Measurements from ENCODE around the gene USP6NL. TPM values are rescaled to one million over a fixed set of nuclear protein-coding genes. Genes with fewer than 3 reads are reported as not detected.

USP6NL gene
- polyA plus RNA-seq, 3 donors: 5.5 to 7.7 (median 6.7) TPM

DNA sequence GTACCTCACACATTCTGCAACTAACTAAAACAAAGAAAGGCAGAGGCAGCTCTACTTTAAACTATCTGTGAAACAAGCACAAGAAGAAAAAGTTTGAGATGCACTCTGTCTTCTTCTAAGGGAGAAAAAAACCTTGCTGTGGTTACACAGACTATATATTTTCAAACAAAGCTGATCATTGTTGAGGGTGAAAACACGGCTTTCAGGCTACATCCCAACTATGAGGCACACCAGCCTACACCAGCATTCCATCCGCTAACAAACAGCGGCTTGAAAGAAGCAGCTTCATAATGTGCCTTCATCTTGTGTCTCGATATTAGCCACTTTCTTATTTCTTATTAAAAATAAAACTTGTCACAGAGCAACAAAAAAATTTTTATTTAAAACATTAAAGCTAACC lies 79.1 kb downstream of the USP6NL start:
- H3K9me3 ChIP-seq (replicated peaks in 1 of 2; ENCODE audit: control insufficient read depth in 1 of 2, insufficient read depth in 1 of 2, low read length in 2 of 2): no peaks in the 10 kb centered on the region
- H3K4me1 ChIP-seq (ENCODE audit: control insufficient read depth in 1 of 2, insufficient read depth in 2 of 2, low read length in 2 of 2): peaks cover 8 to 10% of the 10 kb centered on the region in 2 donors
- peaks cover 6% of the 10 kb centered on the region for H3K79me2 ChIP-seq (ENCODE audit: insufficient read depth, low read length)
- H3K27ac ChIP-seq (ENCODE audit: low read depth in 1 of 2, low read length in 2 of 2): no peak overlapping the region
- Mint-ChIP-seq H3K9me3 (no peaks in the 10 kb centered on the region), H3K4me3 (no peak overlapping the region), H3K36me3 (no peaks in the 10 kb centered on the region), H3K4me1 (peaks cover 40% of the 10 kb centered on the region), H3K27ac (no peak overlapping the region), H3K27me3 (ENCODE audit: low read depth in 3 of 3) (peaks cover 0 to 3% (median 2%) of the 10 kb centered on the region in 3 donors)
- H3K27me3 ChIP-seq (ENCODE audit: control insufficient read depth in 2 of 2, insufficient read depth in 2 of 2, low read length in 2 of 2): no peaks in the 10 kb centered on the region
- H3K4me3 ChIP-seq (replicated peaks in 1 of 3; ENCODE audit: low read depth in 2 of 3, low read length in 3 of 3): no peak overlapping the region
- no peak overlapping the region for H3K4me2 ChIP-seq (replicated peaks; ENCODE audit: extremely low read depth, low read length, poor library complexity, severe bottlenecking)
- TF ChIP-seq, protein P1, sequence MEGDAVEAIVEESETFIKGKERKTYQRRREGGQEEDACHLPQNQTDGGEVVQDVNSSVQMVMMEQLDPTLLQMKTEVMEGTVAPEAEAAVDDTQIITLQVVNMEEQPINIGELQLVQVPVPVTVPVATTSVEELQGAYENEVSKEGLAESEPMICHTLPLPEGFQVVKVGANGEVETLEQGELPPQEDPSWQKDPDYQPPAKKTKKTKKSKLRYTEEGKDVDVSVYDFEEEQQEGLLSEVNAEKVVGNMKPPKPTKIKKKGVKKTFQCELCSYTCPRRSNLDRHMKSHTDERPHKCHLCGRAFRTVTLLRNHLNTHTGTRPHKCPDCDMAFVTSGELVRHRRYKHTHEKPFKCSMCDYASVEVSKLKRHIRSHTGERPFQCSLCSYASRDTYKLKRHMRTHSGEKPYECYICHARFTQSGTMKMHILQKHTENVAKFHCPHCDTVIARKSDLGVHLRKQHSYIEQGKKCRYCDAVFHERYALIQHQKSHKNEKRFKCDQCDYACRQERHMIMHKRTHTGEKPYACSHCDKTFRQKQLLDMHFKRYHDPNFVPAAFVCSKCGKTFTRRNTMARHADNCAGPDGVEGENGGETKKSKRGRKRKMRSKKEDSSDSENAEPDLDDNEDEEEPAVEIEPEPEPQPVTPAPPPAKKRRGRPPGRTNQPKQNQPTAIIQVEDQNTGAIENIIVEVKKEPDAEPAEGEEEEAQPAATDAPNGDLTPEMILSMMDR (IDR thresholded peaks at IDR 0.05): no peak
- no CpG with 5 or more reads among the region's 4 CpGs for WGBS (ENCODE audit: insufficient coverage)
- no peaks in the 10 kb centered on the region for H3K36me3 ChIP-seq (replicated peaks in 1 of 2; ENCODE audit: control insufficient read depth in 1 of 2, insufficient read depth in 2 of 2, low read length in 2 of 2)
- no peak for DNase-seq
- no peak overlapping the region for H3K9ac ChIP-seq (ENCODE audit: insufficient read depth, low read length, poor library complexity, severe bottlenecking)
- peaks cover 38% of the 10 kb centered on the region for H4K20me1 ChIP-seq (ENCODE audit: insufficient read depth, low read length)
- intact Hi-C loops (cut with micrococcal nuclease): no loop called here
- no peak overlapping the region for H2AFZ ChIP-seq (ENCODE audit: insufficient read depth, low read depth, low read length, poor library complexity, severe bottlenecking)

DNA sequence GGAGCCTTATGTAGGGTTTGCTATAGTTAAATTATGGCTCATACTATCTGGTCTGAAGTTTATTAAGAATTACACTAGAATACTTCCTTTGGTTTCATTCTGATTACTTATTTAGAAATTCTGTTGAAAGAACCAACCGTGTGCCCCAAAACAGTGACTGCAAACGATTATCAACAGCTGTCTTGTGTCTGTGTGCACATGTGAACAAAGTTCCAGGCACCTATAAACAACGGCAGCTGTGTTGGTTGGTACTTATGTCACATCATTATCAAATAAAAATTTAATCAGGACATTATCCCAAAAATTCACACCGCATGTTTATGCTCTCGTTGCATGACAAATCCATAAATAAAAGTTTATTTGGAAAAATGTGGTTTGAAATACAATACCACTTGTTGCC lies 80.6 kb downstream of the USP6NL start:
- Histone ChIP-seq H3K9ac (ENCODE audit: insufficient read depth, low read length, poor library complexity, severe bottlenecking) (no peak overlapping the region), H4K20me1 (ENCODE audit: insufficient read depth, low read length) (peaks cover 24% of the 10 kb centered on the region), H3K4me3 (replicated peaks in 1 of 3; ENCODE audit: low read depth in 2 of 3, low read length in 3 of 3) (no peak overlapping the region), H3K79me2 (ENCODE audit: insufficient read depth, low read length) (no peaks in the 10 kb centered on the region), H2AFZ (ENCODE audit: insufficient read depth, low read depth, low read length, poor library complexity, severe bottlenecking) (no peak overlapping the region), H3K36me3 (replicated peaks in 1 of 2; ENCODE audit: control insufficient read depth in 1 of 2, insufficient read depth in 2 of 2, low read length in 2 of 2) (peaks cover 4 to 14% of the 10 kb centered on the region in 2 donors), H3K4me1 (ENCODE audit: control insufficient read depth in 1 of 2, insufficient read depth in 2 of 2, low read length in 2 of 2) (peaks cover 8 to 10% of the 10 kb centered on the region in 2 donors), H3K9me3 (replicated peaks in 1 of 2; ENCODE audit: control insufficient read depth in 1 of 2, insufficient read depth in 1 of 2, low read length in 2 of 2) (no peaks in the 10 kb centered on the region), H3K4me2 (replicated peaks; ENCODE audit: extremely low read depth, low read length, poor library complexity, severe bottlenecking) (no peak overlapping the region), H3K27ac (ENCODE audit: low read depth in 1 of 2, low read length in 2 of 2) (no peak overlapping the region), H3K27me3 (ENCODE audit: control insufficient read depth in 2 of 2, insufficient read depth in 2 of 2, low read length in 2 of 2) (no peaks in the 10 kb centered on the region)
- no peak overlapping the region for H3K27ac Mint-ChIP-seq
- peaks cover 0 to 2% (median 0%) of the 10 kb centered on the region in 7 donors for H3K9me3 Mint-ChIP-seq
- intact Hi-C loops (cut with micrococcal nuclease): no loop called here
- no CpG with 5 or more reads among the region's 5 CpGs for WGBS (ENCODE audit: insufficient coverage)
- peaks cover 7 to 8% of the 10 kb centered on the region in 2 donors for H3K36me3 Mint-ChIP-seq
- TF ChIP-seq, protein P1 (IDR thresholded peaks at IDR 0.05): no peak
- peaks cover 39% of the 10 kb centered on the region for H3K4me1 Mint-ChIP-seq
- H3K4me3 Mint-ChIP-seq: no peak overlapping the region
- DNase-seq: no peak
- peaks cover 0 to 3% (median 2%) of the 10 kb centered on the region in 3 donors for H3K27me3 Mint-ChIP-seq (ENCODE audit: low read depth in 3 of 3)

Measured in CD14-positive monocyte (primary cell).